Tibial artery (tissue), 4 donors: ENCODE data around the gene MRGPRD.

Experiments used
- DNase-seq, 2 donors: peaks; one replicate each; pipeline ENCODE4 v3.0.0-alpha.2; 2019
- H3K27ac ChIP-seq, 2 donors: fragments of 200-600 bp; sonication (generic) in 1 of 2; 1 replicate in 1 of 2; 2 replicates in 1 of 2; pipeline ENCODE4 v1.5.1; 2018 to 2019; ENCODE audit warnings: mild to moderate bottlenecking in 1 of 2
- H3K27me3 ChIP-seq, 2 donors: fragments of 200-600 bp; sonication (generic) in 1 of 2; one replicate each; pipeline versions ENCODE4 v1.5.1 to v1.6.0; 2016 to 2019
- H3K36me3 ChIP-seq, 3 donors: fragments of 200-600 bp; sonication (generic) in 2 of 3; one replicate each; pipeline ENCODE4 v1.5.1; 2016 to 2019; ENCODE audit warnings: mild to moderate bottlenecking in 2 of 3
- H3K4me1 ChIP-seq, 4 donors: fragments of 200-600 bp; sonication (generic) in 2 of 4; 1 replicate in 3 of 4; 2 replicates in 1 of 4; pipeline ENCODE4 v1.5.1; 2016 to 2019
- H3K4me3 ChIP-seq, 2 donors: fragments of 200-600 bp; sonication (generic) in 1 of 2; 1 replicate in 1 of 2; 2 replicates in 1 of 2; pipeline ENCODE4 v1.5.1; 2018 to 2019; ENCODE audit warnings: mild to moderate bottlenecking in 2 of 2
- H3K9me3 ChIP-seq, 3 donors: fragments of 200-600 bp; sonication (generic) in 1 of 3; one replicate each; pipeline ENCODE4 v1.5.1; 2016 to 2019
- intact Hi-C: fragments of 100-400 bp; cut with DNase I; formaldehyde crosslinking; loops from one replicate; pipeline ENCODE4 v1.15.0; 2023; ENCODE audit warnings: low total_unique reads
- TF ChIP-seq, protein P1 (sequence below), 2 experiments: fragments of 200-600 bp in 1 of 2; fragments of 450-650 bp in 1 of 2; IDR thresholded peaks; one replicate each; pipeline ENCODE4 v1.5.1; 2017 to 2019; ENCODE audit warnings: antibody characterized with exemption in 2 of 2, mild to moderate bottlenecking in 1 of 2, moderate library complexity in 1 of 2

MRGPRD gene

DNA sequence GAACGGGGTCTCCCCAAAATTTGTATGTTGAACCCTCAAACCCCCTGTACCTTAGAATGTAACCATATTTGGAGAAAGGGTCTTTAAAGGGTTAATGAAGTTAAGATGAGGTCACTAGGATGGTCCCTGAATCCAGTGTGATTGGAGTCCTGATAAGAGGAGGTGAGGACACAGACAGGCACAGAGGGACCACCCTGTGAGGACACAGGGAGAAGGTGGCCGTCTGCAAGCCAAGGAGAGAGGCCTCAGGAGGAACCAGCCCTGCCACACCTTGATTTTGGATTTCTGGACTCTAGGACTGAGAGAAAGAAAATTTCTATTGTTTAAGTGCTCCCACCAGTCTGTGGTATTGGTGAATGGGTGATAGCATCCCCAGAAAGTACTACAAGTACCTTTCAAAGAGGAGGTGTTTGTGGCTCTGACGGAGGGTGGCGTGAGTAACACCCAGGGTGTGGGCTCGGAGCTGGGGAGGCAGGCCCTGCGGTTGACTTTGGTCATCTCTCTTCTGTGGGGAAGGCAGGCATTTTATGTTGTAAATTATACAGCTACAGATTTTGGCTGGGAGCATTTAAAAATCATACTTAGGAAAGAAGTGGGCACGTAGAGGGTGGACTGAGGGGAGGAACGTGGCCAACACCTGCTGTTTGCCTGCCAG, 18.4 kb upstream of the MRGPRD start:
- DNase-seq, result peak in 1 of 2 donors; percentile 65
- peaks cover 7 to 14% (median 10%) of the 10 kb centered on the region in 3 donors for H3K36me3 ChIP-seq
- peaks cover 17 to 71% (median 61%) of the 10 kb centered on the region in 4 donors for H3K4me1 ChIP-seq
- intact Hi-C loops, result no loop called here
- H3K27me3 ChIP-seq, result no peaks in the 10 kb centered on the region
- no peak overlapping the region for H3K4me3 ChIP-seq
- peak overlapping the region; percentile 91 to 93 for H3K27ac ChIP-seq
- no peaks in the 10 kb centered on the region for H3K9me3 ChIP-seq
- TF ChIP-seq, protein P1, sequence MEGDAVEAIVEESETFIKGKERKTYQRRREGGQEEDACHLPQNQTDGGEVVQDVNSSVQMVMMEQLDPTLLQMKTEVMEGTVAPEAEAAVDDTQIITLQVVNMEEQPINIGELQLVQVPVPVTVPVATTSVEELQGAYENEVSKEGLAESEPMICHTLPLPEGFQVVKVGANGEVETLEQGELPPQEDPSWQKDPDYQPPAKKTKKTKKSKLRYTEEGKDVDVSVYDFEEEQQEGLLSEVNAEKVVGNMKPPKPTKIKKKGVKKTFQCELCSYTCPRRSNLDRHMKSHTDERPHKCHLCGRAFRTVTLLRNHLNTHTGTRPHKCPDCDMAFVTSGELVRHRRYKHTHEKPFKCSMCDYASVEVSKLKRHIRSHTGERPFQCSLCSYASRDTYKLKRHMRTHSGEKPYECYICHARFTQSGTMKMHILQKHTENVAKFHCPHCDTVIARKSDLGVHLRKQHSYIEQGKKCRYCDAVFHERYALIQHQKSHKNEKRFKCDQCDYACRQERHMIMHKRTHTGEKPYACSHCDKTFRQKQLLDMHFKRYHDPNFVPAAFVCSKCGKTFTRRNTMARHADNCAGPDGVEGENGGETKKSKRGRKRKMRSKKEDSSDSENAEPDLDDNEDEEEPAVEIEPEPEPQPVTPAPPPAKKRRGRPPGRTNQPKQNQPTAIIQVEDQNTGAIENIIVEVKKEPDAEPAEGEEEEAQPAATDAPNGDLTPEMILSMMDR (IDR thresholded peaks at IDR 0.05), result no peak

DNA sequence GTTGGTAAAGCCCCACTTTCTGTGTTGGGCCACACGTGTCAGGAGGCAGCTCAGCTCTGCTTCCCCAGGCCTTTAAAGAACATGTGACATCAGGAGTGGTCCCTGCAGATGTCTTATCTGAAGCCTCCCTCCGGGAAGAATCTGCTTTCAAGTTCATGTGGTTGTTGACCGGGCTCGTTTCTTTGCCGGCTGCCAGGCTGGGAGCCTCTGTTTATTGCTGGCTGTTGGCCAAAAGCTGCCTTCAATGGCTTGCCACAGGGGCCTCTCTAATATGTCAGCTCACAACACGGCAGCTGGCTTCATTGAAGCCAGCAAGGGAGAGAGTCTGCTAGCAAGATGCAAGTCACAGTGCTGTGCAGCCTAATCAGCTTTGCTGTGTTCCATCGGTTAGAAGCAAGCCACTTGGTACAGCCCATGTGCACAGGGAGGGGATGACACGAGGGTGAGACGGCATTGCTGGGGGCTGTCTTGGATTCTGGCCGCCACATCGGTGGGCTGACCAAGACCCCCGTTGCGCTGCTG, 17.7 kb upstream of the MRGPRD start:
- Histone ChIP-seq H3K36me3 (peaks cover 0 to 6% (median 2%) of the 10 kb centered on the region in 3 donors), H3K4me1 (peaks cover 17 to 63% (median 54%) of the 10 kb centered on the region in 4 donors), H3K27ac (peak overlapping the region; percentile 91 to 93), H3K9me3 (no peaks in the 10 kb centered on the region), H3K27me3 (peaks cover 0 to 4% of the 10 kb centered on the region in 2 donors), H3K4me3 (no peak overlapping the region)
- intact Hi-C loops, result no loop called here
- TF ChIP-seq, protein P1 (IDR thresholded peaks at IDR 0.05), result no peak
- DNase-seq, result peak in 1 of 2 donors; percentile 64

DNA sequence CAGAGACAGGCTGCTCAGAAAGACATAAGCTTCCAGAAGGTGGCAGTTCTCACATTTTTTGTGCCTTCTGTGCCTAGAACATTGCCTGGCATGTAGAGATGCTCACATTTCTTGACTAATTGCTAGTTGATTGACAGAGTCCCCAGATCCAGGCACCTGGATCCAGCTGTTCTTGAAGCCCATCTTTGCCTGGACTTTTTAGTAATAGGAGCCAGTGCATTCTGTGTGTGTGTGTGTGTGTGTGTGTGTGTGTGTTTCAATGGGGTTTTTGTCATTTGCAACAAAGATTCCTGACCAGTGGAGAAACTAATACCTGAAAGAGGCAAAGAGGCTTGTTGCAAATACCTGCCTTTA, 17.2 kb upstream of the MRGPRD start:
- H3K27ac ChIP-seq, result peak overlapping the region; percentile 91 to 93
- TF ChIP-seq, protein P1 (IDR thresholded peaks at IDR 0.05), result no peak
- intact Hi-C loops, result no loop called here
- H3K27me3 ChIP-seq, result peaks cover 0 to 4% of the 10 kb centered on the region in 2 donors
- H3K36me3 ChIP-seq, result peaks cover 0 to 1% (median 0%) of the 10 kb centered on the region in 3 donors
- H3K4me3 ChIP-seq, result no peak overlapping the region
- peaks cover 15 to 58% (median 49%) of the 10 kb centered on the region in 4 donors for H3K4me1 ChIP-seq
- no peaks in the 10 kb centered on the region for H3K9me3 ChIP-seq
- DNase-seq, result peak in 1 of 2 donors; percentile 29

DNA sequence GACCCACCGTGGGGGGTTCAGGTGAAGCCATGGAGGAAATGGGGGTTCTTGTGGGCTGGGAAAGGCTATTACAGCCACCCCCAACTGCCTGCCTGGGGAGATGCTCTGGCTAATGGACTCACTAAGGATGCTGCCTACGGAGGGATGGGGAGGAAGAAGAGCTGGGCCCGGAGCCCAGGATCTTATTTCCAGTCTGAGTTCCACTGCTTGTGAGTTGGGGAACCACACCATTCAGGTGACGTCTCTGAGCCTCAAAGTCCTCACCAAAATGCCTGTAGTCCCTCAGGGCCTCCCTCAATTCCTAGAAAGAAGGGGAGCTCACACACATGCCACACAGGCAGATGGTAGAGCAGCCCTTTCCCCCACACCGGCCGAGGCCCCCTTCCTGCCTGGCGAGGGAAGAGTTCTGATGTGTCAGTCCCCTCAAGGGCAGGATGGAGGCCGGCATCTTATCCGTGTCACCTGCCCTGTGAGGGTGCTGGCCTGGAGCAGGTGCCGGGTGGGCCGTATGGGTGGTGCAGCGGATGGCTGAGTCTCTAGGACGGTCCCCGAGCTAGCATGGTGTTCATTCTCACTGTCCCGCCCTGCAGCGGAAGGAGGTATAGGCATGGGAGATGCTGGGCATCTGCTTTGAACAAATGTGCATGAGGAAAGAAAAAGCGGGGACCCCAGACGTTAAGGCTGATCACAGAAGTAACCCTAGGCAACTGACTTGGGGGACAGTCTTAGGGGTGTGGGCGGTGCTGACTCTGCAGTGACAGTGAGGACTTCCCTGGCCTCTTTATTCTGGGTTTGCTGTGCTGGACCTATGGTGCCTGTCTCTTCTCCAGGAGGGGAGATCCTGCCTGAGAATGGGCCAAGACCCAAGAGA, 16.6 kb upstream of the MRGPRD start:
- no peak overlapping the region for H3K4me3 ChIP-seq
- intact Hi-C loops, result no loop called here
- peak overlapping the region in 1 of 2 donors; percentile 19 for H3K27ac ChIP-seq
- no peaks in the 10 kb centered on the region for H3K36me3 ChIP-seq
- TF ChIP-seq, protein P1 (IDR thresholded peaks at IDR 0.05), result no peak
- peak in 1 of 2 donors; percentile 48 for DNase-seq
- H3K27me3 ChIP-seq, result peaks cover 0 to 4% of the 10 kb centered on the region in 2 donors
- H3K4me1 ChIP-seq, result peaks cover 8 to 52% (median 43%) of the 10 kb centered on the region in 4 donors
- no peaks in the 10 kb centered on the region for H3K9me3 ChIP-seq

DNA sequence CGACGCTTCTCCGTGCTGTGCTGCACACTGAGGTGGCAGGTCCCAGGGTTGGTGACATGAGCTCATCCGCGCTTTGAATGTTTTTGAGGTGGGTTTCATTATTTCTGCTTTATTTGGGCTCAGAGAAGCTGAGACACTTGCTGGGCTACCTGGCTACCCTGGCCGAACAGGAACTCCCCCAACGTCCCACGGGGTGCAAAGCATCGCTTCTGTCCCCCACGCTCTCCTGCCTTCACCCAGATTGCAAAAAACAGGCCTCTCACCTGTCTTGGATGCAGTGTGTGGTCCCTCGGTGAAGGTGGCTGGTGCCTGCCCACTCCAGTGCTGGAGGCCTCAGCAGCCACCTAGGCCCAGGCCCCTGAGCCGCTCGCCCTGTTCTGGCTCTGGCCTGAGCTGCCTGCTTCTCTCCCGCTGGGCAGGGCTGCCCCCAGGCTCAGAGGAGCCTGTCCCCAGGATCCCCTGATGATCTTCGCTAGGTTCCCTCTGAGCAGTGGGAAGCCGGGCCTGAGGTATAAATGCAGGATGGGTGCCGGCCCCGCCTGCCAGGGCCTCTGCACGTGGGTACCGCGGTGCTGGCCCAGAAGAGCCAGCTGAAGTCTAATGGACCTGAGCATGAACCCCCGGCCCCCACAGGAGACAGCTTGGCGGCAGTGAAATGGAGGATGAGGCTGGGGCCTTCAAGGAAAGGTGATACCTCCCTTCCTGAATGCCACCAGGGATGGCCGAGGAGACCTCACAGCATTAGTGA, 15.8 kb upstream of the MRGPRD start:
- TF ChIP-seq, protein P1 (IDR thresholded peaks at IDR 0.05), result no peak
- intact Hi-C loops, result no loop called here
- H3K4me1 ChIP-seq, result peaks cover 3 to 44% (median 35%) of the 10 kb centered on the region in 4 donors
- peak in 1 of 2 donors; percentile 60 for DNase-seq
- no peaks in the 10 kb centered on the region for H3K9me3 ChIP-seq
- H3K27ac ChIP-seq, result no peak overlapping the region
- H3K36me3 ChIP-seq, result no peaks in the 10 kb centered on the region
- H3K27me3 ChIP-seq, result peaks cover 0 to 4% of the 10 kb centered on the region in 2 donors
- H3K4me3 ChIP-seq, result no peak overlapping the region
